ENCODE measurements around the gene FMN2.
"Not testable (repeated sequence)": the region's sequence is repeated elsewhere in the genome, so short reads cannot be mapped to it uniquely, and the experiment has no call there.

Gene FMN2

GRCh38 chr1:240145120-240145519 is 53.4 kb downstream of the FMN2 start:
- DNase-seq, result no peak

DNA sequence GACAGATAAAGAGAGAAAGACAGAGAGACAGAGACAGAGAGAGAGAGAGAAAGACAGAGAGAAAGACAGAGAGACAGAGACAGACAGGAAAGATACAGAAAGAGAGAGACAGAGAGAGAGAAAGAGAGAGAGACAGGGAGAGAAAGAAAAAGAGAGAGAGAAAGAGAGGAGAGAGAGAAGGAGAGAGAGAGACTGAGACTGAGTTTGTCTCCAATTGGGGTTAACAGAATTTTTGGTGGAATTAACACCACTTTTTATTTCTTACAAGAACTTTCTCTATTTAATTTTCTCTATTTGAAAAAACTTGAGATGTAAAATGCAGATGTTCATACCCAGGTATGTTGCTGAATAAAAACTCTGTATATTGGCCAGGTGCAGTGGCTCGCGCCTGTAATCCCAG is 56.6 kb downstream of the FMN2 start:
- DNase-seq, result no peak

GRCh38 chr1:240149484-240150094 is 57.9 kb downstream of the FMN2 start:
- no peak for DNase-seq

DNA sequence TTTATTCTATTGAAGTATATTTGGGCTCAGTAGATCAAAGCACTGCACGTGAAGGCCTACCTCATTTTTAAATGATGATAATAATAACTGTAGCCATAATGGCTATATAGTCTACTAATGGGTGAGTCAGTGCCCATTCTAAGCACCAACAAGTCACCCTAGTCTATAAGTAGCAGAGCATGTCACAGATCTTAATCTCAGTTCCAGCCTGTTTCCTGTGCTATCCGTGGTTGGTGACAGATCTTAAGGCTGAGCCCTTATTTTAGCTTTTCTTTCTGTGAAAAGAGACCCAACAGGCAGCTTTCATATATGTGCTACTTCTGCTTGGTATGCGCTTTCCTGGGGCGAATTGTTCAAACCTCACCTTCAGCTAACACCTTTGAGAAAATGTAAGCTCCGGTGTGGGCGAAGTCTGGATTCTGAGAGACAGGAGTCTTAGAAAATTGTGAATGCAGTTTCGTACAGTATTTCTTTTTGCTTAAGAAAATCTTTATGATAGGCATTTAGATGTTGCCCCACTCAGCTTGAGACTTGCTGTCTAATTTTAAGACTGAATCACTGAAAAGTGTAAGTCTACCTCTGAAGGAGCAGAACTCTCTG is 59.6 kb downstream of the FMN2 start:
- DNase-seq, result no peak

DNA sequence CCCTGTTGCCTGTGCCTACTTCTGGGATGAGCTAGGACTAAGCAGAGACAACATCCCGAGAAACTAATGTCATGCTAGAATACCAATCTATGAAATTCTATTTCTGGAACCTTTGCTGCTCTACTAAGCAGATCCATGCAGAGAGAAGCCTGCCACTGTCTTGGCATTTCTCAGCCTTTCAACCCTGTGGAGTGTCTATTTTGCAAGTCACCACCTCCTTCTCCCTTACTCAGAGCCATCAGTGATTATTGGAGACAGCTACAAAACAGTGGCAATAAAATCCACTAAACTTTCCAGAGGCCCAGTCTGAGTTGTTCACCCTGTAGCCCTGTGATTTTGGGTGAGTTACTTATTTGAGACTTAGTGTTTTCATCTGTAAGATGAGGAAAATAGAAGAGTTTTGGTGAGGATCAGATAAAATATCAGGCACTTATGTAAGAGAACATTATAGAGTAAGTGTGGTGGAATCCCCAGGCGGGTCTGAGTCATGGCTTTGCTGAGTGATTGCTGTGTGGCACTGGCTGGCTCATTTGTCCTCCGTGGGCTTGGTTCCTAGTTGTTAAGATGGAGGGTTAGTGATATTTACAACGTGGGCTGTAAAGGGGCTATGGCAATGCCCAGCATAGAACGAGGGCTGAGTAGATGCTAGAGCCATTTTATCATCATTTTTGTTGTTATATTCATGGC is 61.1 kb downstream of the FMN2 start:
- DNase-seq, result no peak

- no peak for DNase-seq
These were observed 63.9 kb downstream of the FMN2 start for GRCh38 chr1:240155605-240156004.

GRCh38 chr1:240164742-240165141 is 73.1 kb downstream of the FMN2 start:
- no peak for DNase-seq

DNA sequence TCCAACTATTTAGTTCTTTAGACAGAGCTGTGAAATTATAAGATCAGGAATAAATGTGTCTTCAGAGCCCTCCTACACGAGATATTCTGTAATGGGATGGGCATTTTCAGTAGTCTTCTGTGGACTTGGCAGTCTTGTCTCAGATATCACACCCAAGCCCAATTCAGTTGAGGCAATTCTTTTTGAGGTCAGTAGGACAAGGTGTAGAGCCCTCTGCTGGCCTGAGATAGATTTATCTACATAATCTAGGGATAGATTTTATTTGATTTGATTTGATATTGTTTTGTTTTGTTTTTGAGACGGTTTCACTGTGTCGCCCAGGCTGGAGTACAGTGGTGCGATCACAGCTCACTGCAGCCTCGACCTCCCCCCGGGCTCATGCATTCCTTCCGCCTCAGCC is 77.5 kb downstream of the FMN2 start:
- DNase-seq, result no peak

- DNase-seq, result no peak
These were observed 78.6 kb downstream of the FMN2 start for GRCh38 chr1:240170266-240170665.

GRCh38 chr1:240170806-240171205 is 79.1 kb downstream of the FMN2 start:
- no peak for DNase-seq

- no peak for DNase-seq
These were observed 80.2 kb downstream of the FMN2 start for GRCh38 chr1:240171907-240172306.

DNA sequence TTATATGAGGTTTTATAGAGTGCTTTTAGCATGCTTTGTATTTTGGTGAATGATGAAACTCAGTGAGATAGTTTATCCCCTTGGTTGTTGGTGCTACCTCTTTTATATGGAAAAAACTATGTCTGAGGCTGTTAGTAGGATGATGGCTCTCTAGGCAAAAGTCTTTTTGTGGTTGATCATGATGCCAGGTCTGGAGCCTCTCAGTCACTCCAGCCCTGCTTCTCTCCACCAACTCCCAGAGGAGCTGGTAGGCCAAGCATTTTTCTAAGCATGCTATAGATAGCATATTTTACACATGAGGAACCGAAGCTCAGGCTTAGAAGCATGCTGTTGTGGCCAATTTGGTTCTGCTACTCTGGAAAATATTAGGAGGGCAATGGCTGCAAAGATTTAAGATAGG is 82.2 kb downstream of the FMN2 start:
- DNase-seq, result no peak

DNA sequence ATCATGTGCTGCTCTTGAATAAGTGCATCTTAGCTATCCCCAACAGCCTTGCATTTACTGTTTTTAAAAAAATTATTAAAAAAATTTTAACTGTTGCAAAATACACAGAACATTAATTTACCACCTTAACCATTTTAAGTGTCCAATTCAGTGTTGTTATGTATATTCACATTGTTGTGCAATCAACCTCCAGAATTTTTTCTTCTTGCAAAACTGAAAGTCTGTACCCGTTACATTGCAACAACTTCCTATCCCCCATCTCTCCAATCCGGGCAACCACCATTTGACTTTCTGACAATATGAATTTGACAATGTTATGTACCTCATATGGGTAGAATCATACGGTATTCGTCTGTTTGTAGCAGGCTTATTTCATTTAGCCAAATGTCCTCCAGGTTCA is 83.1 kb downstream of the FMN2 start:
- no peak for DNase-seq

- no peak for DNase-seq
These were observed 86.7 kb downstream of the FMN2 start for GRCh38 chr1:240178366-240178765.

DNA sequence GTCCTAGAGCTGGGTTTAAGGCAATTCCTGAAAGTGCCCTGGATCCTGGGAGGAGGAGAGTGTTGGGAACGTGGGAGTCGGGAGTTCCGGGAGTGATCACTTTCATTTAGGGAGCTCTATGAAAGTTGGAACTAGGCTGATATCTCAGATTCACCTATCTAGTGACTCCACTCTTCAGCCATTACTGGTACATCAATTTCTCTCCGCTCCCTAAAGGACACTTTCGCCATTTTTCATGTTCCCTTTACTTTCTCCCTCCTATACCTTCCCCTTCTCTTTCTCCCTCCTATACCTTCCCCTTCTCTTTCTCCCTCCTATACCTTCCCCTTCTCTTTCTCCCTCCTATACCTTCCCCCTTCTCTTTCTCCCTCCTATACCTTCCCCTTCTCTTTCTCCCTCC is 93.0 kb downstream of the FMN2 start:
- not testable (repeated sequence) for DNase-seq

DNA sequence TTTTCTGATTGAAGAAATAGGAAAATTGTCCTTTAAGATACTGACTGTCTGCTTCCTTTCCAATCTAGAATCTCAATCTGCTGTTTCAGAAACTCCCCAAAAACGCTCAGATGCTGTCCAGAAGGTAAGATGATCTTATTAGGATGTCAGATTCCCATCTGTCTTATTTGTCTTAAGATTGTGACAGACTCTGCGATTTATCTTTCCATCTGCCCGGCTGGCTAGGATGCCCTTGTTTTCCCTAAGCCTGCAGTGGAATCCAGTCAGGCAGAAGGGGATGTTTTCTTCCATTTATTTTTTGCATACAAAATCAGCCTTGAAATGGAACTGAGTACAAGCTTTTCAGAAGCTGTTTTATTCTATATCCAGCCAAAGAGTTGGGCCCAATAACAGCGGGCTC is 96.5 kb downstream of the FMN2 start:
- no peak for DNase-seq

GRCh38 chr1:240189386-240189989 is 97.8 kb downstream of the FMN2 start:
- no peak for DNase-seq

DNA sequence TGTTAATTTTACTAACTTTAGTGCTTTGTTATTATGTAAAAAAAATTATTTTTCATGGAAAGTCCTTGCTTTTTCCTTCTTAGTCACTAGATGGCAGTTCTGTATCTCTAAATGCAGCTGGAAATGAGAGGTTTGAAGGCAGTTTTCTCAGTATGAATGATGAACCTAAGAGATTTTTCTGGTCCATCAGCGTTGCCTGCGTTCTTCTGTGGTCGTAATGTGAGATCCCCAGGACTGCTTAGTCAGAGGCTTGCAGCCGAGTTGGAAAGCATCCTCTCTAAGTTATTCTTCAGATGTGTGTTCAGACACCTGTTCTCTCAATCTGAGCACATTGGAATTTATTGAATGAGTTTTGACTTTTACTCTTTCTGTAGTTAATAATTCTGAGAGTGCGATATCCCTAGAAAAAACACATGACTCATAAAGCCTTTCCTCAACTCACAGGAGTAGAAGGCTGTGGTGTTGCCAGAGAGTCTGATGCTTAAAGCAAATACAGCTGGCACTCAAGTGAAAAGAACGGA is 99.3 kb downstream of the FMN2 start:
- DNase-seq, result no peak

GRCh38 chr1:240192851-240193250 is 101.2 kb downstream of the FMN2 start:
- no peak for DNase-seq

- no peak for DNase-seq
These were observed 102.0 kb downstream of the FMN2 start for GRCh38 chr1:240193679-240194078.

GRCh38 chr1:240194120-240194519 is 102.4 kb downstream of the FMN2 start:
- DNase-seq, result no peak

GRCh38 chr1:240198376-240198775 is 106.7 kb downstream of the FMN2 start:
- no peak for DNase-seq

- DNase-seq, result no peak
These were observed 108.3 kb downstream of the FMN2 start for GRCh38 chr1:240199758-240200645.

All from effector CD8-positive, alpha-beta T cell (primary cell).